Common myeloid progenitor, CD34-positive (primary cell): Measurements from ENCODE around the gene ZMIZ2.
A peak's percentile ranks its signal among the peaks of the same experiment; 100 is the strongest.

ENCODE experiments used
- CTCF ChIA-PET: fragments of 350-600 bp; sonication (Branson Sonifier 250); formaldehyde crosslinking; loops from one replicate; lab custom pipeline; 2021; ENCODE audit warnings: antibody characterized with exemption; lab: Charles Lee
- POLR2A ChIA-PET: fragments of 350-600 bp; sonication (Branson Sonifier 250); formaldehyde crosslinking; loops from one replicate; lab custom pipeline; 2021; ENCODE audit warnings: antibody characterized with exemption; lab: Charles Lee
- DNase-seq, 3 donors: peaks; one replicate each; pipeline versions ENCODE4 v3.0.0 to v3.0.0-alpha.2; 2013
- H3K27ac ChIP-seq, 2 experiments: 1 replicate in 1 of 2; 2 replicates in 1 of 2; pipeline ENCODE4 v1.7.0; 2013; ENCODE audit warnings: inconsistent platforms in 2 of 2, low read length in 2 of 2, mild to moderate bottlenecking in 2 of 2, low read depth in 1 of 2, moderate library complexity in 1 of 2; ENCODE audit not compliant: severe bottlenecking in 2 of 2, insufficient read depth in 1 of 2, poor library complexity in 1 of 2
- H3K27me3 ChIP-seq, 5 experiments: replicated peaks in 2 of 5; 1 replicate in 3 of 5; 2 replicates in 2 of 5; pipeline versions ENCODE4 v1.6.1 to v1.7.0; 2013; ENCODE audit warnings: low read length in 4 of 5, mild to moderate bottlenecking in 2 of 5, moderate library complexity in 2 of 5, inconsistent platforms in 1 of 5; ENCODE audit not compliant: insufficient read depth in 5 of 5, control insufficient read depth in 4 of 5
- H3K36me3 ChIP-seq, 4 experiments: 1 replicate in 2 of 4; 2 replicates in 2 of 4; pipeline versions ENCODE4 v1.6.1 to v1.7.0; 2013; ENCODE audit warnings: low read length in 3 of 4, control low read depth in 1 of 4, mild to moderate bottlenecking in 1 of 4; ENCODE audit not compliant: control insufficient read depth in 4 of 4, insufficient read depth in 4 of 4
- H3K4me1 ChIP-seq, 4 experiments: 1 replicate in 3 of 4; 2 replicates in 1 of 4; pipeline versions ENCODE4 v1.6.1 to v1.7.1; 2013; ENCODE audit warnings: low read length in 3 of 4, mild to moderate bottlenecking in 3 of 4, control low read depth in 1 of 4, inconsistent platforms in 1 of 4, moderate library complexity in 1 of 4; ENCODE audit not compliant: control insufficient read depth in 4 of 4, insufficient read depth in 4 of 4; ENCODE audit errors: control extremely low read depth in 1 of 4
- H3K4me3 ChIP-seq, 7 experiments: 1 replicate in 4 of 7; 2 replicates in 3 of 7; pipeline versions ENCODE4 v1.5.1 to v1.7.0; 2013; ENCODE audit warnings: mild to moderate bottlenecking in 7 of 7, low read length in 6 of 7, moderate library complexity in 6 of 7, inconsistent platforms in 2 of 7, low read depth in 2 of 7, control low read depth in 1 of 7; ENCODE audit not compliant: insufficient read depth in 4 of 7, control insufficient read depth in 1 of 7; ENCODE audit errors: extremely low read depth in 1 of 7
- H3K9me3 ChIP-seq, 5 experiments: 1 replicate in 4 of 5; 2 replicates in 1 of 5; pipeline versions ENCODE4 v1.6.1 to v1.7.1; 2013; ENCODE audit warnings: low read length in 4 of 5, mild to moderate bottlenecking in 2 of 5, inconsistent platforms in 1 of 5, low read depth in 1 of 5, moderate library complexity in 1 of 5; ENCODE audit not compliant: control insufficient read depth in 4 of 5, insufficient read depth in 2 of 5; ENCODE audit errors: control extremely low read depth in 1 of 5
- WGBS: methylation state at CpG from one replicate; pipeline ENCODE4 v1.1.5; 2013; ENCODE audit not compliant: insufficient coverage; 5-methylcytosine and 5-hydroxymethylcytosine counted together

The ZMIZ2 gene

DNA sequence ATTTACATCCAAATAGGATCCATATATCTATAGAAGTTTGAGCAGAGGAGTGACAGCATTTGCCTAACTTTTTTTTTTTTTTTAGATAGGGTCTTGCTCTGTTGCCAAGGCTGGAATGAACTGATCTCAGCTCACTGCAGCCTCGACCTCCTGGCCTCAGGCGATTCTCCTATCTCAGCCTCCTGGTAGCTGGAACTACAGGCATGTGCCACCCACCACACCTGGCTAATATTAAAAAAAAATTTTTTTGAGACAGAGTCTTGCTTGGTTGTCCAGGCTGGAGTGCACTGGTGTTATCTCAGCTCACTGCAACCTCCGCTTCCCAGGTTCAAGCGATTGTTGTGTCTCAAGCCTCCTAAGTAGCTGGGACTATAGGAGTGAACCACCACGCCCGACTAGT lies 62.9 kb downstream of the ZMIZ2 start:
- no peak overlapping the region for H3K27ac ChIP-seq
- no peak overlapping the region for H3K4me3 ChIP-seq
- H3K36me3 ChIP-seq = no peaks in the 10 kb centered on the region
- H3K4me1 ChIP-seq = no peaks in the 10 kb centered on the region
- no peak for DNase-seq
- no peaks in the 10 kb centered on the region for H3K27me3 ChIP-seq
- H3K9me3 ChIP-seq = no peaks in the 10 kb centered on the region
- POLR2A ChIA-PET = no interaction called here
- 100% methylated on average over 4 of the region's 6 CpGs for WGBS
- CTCF ChIA-PET = interaction anchor here (1.2 to 1.8 kb wide), 5 partner anchors 10 to 36 kb away, joined by 3 to 7 read pairs (median 4); partner anchors contain the start of gene H2AZ2

DNA sequence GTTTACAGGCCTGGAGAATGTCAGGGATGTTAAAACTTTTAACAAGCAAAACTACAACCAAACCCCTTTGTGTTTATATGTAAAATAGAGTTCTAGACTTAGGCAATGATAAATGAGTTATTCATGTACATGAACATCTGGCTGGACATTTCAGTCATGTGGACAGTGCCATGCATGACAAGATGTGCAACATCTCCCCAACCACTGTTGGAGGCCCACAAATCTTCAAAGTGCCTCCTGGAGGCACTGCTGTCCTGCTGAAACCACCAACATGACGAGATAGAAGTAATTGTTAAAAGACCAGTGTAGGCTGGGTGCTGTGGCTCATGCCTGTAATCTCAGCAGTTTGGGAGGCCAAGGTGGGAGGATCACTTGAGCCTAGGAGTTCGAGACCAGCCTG lies 66.3 kb downstream of the ZMIZ2 start:
- CTCF ChIA-PET = no interaction called here
- no peaks in the 10 kb centered on the region for H3K36me3 ChIP-seq
- no peaks in the 10 kb centered on the region for H3K27me3 ChIP-seq
- H3K27ac ChIP-seq = no peak overlapping the region
- no peaks in the 10 kb centered on the region for H3K4me1 ChIP-seq
- no peak overlapping the region for H3K4me3 ChIP-seq
- no peaks in the 10 kb centered on the region for H3K9me3 ChIP-seq
- POLR2A ChIA-PET = no interaction called here
- DNase-seq = peak in 1 of 3 donors; percentile 33
- WGBS = 100% methylated on average over 1 of the region's 2 CpGs

DNA sequence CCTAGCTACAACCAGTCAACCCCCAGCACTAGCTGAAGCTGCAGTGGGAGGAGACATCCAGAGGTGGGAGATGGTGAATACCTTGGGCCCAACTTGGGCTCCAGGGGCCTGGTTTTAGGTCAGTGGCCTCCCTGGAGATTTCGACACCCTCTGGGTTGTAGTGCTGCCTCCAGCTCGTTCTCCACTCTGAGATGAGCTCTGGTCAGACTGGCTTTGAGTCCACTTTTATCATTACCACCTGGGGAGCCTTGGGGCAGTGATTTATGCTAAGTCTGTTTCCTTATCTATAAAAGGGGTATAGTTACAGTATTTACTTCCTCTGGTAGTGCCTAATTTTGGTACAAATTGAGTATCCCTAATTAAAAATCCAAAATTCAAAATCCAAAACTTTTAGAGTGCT lies 70.6 kb downstream of the ZMIZ2 start:
- H3K4me3 ChIP-seq = no peak overlapping the region
- no peak for DNase-seq
- H3K9me3 ChIP-seq = no peaks in the 10 kb centered on the region
- no peaks in the 10 kb centered on the region for H3K27me3 ChIP-seq
- H3K36me3 ChIP-seq = peaks cover 0 to 3% (median 0%) of the 10 kb centered on the region in 4 experiments
- peaks cover 0 to 3% (median 0%) of the 10 kb centered on the region in 4 experiments for H3K4me1 ChIP-seq
- CTCF ChIA-PET = no interaction called here
- POLR2A ChIA-PET = interaction anchor here (0.8 kb wide), 1 partner anchor 16 kb away, joined by 3 read pairs; no protein-coding TSS in a partner anchor
- H3K27ac ChIP-seq = no peak overlapping the region
- no CpG with 5 or more reads among the region's 2 CpGs for WGBS
